Spinal cord (tissue), 10 donors: ENCODE results near the gene DMD. TPM values are rescaled to one million over a fixed set of nuclear protein-coding genes. Genes with fewer than 3 reads are reported as not detected.

ENCODE experiments used
- DNase-seq, 6 donors: peaks; one replicate each; pipeline versions ENCODE4 v3.0.0 to v3.0.0-alpha.2; 2013 to 2015; ENCODE audit warnings: low spot score in 6 of 6, low read depth in 4 of 6
- H3K27ac ChIP-seq: one replicate; pipeline ENCODE4 v1.5.1; 2013; ENCODE audit warnings: low read depth, low read length, control low read depth
- H3K27me3 ChIP-seq: one replicate; pipeline ENCODE4 v1.6.1; 2013; ENCODE audit warnings: low read length; ENCODE audit not compliant: control insufficient read depth, insufficient read depth
- H3K36me3 ChIP-seq: one replicate; pipeline ENCODE4 v1.6.1; 2013; ENCODE audit warnings: low read length; ENCODE audit not compliant: control insufficient read depth, insufficient read depth
- H3K4me1 ChIP-seq: one replicate; pipeline ENCODE4 v1.6.1; 2013; ENCODE audit warnings: low read length; ENCODE audit not compliant: control insufficient read depth, insufficient read depth
- H3K4me3 ChIP-seq: one replicate; pipeline ENCODE4 v1.5.1; 2013; ENCODE audit warnings: low read depth, low read length, control low read depth
- H3K9me3 ChIP-seq: one replicate; pipeline ENCODE4 v1.6.1; 2013; ENCODE audit warnings: low read length; ENCODE audit not compliant: control insufficient read depth, insufficient read depth
- WGBS: methylation state at CpG from one replicate; pipeline ENCODE4 v1.1.5; 2013; ENCODE audit warnings: missing lambda C conversion rate; ENCODE audit not compliant: insufficient coverage; 5-methylcytosine and 5-hydroxymethylcytosine counted together
- polyA plus RNA-seq, 2 donors: library from polyadenylated mRNA; unstranded; fragments of 120-200 nt; gene quantifications; one replicate each; pipeline ENCODE4 v1.2.1, GENCODE V29; 2013; ENCODE audit not compliant: insufficient read length in 2 of 2
- total RNA-seq, 2 donors: library from RNA; depleted of rRNA in 1 of 2; stranded (reverse); fragments of 120-200 nt in 1 of 2; fragments of >200 nt in 1 of 2; gene quantifications; one replicate each; pipeline versions ENCODE4 v1.2.3 to v1.2.4, GENCODE V29; 2013 to 2014
- donor health status: healthy.

The DMD gene
- total and polyA plus RNA-seq, 4 donors = 28.4 to 112 (median 41.9) TPM

- no peak overlapping the region for H3K27ac ChIP-seq
- no peak overlapping the region for H3K4me3 ChIP-seq
- no peak for DNase-seq
- H3K4me1 ChIP-seq = no peaks in the 10 kb centered on the region
- no peaks in the 10 kb centered on the region for H3K36me3 ChIP-seq
- 59% methylated on average over 6 of the region's 6 CpGs for WGBS
- H3K9me3 ChIP-seq = no peaks in the 10 kb centered on the region
- H3K27me3 ChIP-seq = peaks cover 4% of the 10 kb centered on the region
Observed at GRCh38 chrX:31212856-31213748, 1998.2 kb downstream of the DMD start.

- Histone ChIP-seq H3K27me3 (no peaks in the 10 kb centered on the region), H3K36me3 (no peaks in the 10 kb centered on the region), H3K27ac (no peak overlapping the region), H3K9me3 (no peaks in the 10 kb centered on the region), H3K4me3 (no peak overlapping the region), H3K4me1 (no peaks in the 10 kb centered on the region)
- WGBS = 70% methylated on average over 6 of the region's 10 CpGs
- DNase-seq = no peak
Observed at GRCh38 chrX:31209005-31209628, 2002.2 kb downstream of the DMD start.

GRCh38 chrX:31201503-31201902 lies 2009.8 kb downstream of the DMD start:
- Histone ChIP-seq H3K9me3 (no peaks in the 10 kb centered on the region), H3K4me1 (no peaks in the 10 kb centered on the region), H3K27me3 (no peaks in the 10 kb centered on the region), H3K27ac (no peak overlapping the region), H3K36me3 (no peaks in the 10 kb centered on the region), H3K4me3 (no peak overlapping the region)
- DNase-seq = no peak
- 67% methylated on average over 1 of the region's 4 CpGs for WGBS

GRCh38 chrX:31200430-31200829 lies 2010.9 kb downstream of the DMD start:
- Histone ChIP-seq H3K36me3 (no peaks in the 10 kb centered on the region), H3K9me3 (no peaks in the 10 kb centered on the region), H3K27me3 (no peaks in the 10 kb centered on the region), H3K4me1 (no peaks in the 10 kb centered on the region), H3K4me3 (no peak overlapping the region), H3K27ac (no peak overlapping the region)
- no peak for DNase-seq
- 100% methylated on average over 1 of the region's 1 CpG for WGBS

GRCh38 chrX:31199840-31200114 lies 2011.6 kb downstream of the DMD start:
- WGBS = 53% methylated on average over 5 of the region's 5 CpGs
- no peaks in the 10 kb centered on the region for H3K4me1 ChIP-seq
- H3K36me3 ChIP-seq = no peaks in the 10 kb centered on the region
- no peaks in the 10 kb centered on the region for H3K9me3 ChIP-seq
- DNase-seq = no peak
- no peak overlapping the region for H3K27ac ChIP-seq
- H3K4me3 ChIP-seq = no peak overlapping the region
- no peaks in the 10 kb centered on the region for H3K27me3 ChIP-seq

- Histone ChIP-seq H3K36me3 (no peaks in the 10 kb centered on the region), H3K4me3 (no peak overlapping the region), H3K9me3 (no peaks in the 10 kb centered on the region), H3K27ac (no peak overlapping the region), H3K27me3 (no peaks in the 10 kb centered on the region), H3K4me1 (no peaks in the 10 kb centered on the region)
- no peak for DNase-seq
- 80% methylated on average over 1 of the region's 5 CpGs for WGBS
Observed at GRCh38 chrX:31199056-31199839, 2012.1 kb downstream of the DMD start.

GRCh38 chrX:31190221-31190975 lies 2021.0 kb downstream of the DMD start:
- no peaks in the 10 kb centered on the region for H3K4me1 ChIP-seq
- H3K27me3 ChIP-seq = no peaks in the 10 kb centered on the region
- no peak for DNase-seq
- 49% methylated on average over 5 of the region's 11 CpGs for WGBS
- H3K27ac ChIP-seq = no peak overlapping the region
- no peaks in the 10 kb centered on the region for H3K36me3 ChIP-seq
- no peak overlapping the region for H3K4me3 ChIP-seq
- H3K9me3 ChIP-seq = no peaks in the 10 kb centered on the region

GRCh38 chrX:31186693-31187338 lies 2024.5 kb downstream of the DMD start:
- H3K27ac ChIP-seq = no peak overlapping the region
- no peaks in the 10 kb centered on the region for H3K4me1 ChIP-seq
- DNase-seq = no peak
- H3K27me3 ChIP-seq = no peaks in the 10 kb centered on the region
- no peaks in the 10 kb centered on the region for H3K36me3 ChIP-seq
- no peaks in the 10 kb centered on the region for H3K9me3 ChIP-seq
- no peak overlapping the region for H3K4me3 ChIP-seq
- 57% methylated on average over 1 of the region's 3 CpGs for WGBS

GRCh38 chrX:31185884-31186283 lies 2025.5 kb downstream of the DMD start:
- DNase-seq = no peak
- Histone ChIP-seq H3K4me1 (no peaks in the 10 kb centered on the region), H3K9me3 (no peaks in the 10 kb centered on the region), H3K36me3 (no peaks in the 10 kb centered on the region), H3K27ac (no peak overlapping the region), H3K4me3 (no peak overlapping the region), H3K27me3 (no peaks in the 10 kb centered on the region)
- no CpG with 5 or more reads among the region's 1 CpG for WGBS
